A549 (cell line): ENCODE measurements around the gene TBCE.

Source experiments
- CBX2 ChIP-seq: fragments of 200-600 bp; sonication (generic); IDR thresholded peaks from 2 replicates; pipeline ENCODE4 v1.6.1; 2016; ENCODE audit warnings: low read depth, mild to moderate bottlenecking, borderline replicate concordance
- CHD2 ChIP-seq: fragments of 150-350 bp; IDR thresholded peaks from 2 replicates; pipeline ENCODE4 v1.6.1; 2014; ENCODE audit warnings: low read length; ENCODE audit not compliant: partially characterized antibody
- JUN ChIP-seq, 2 experiments: fragments of >200 bp; sonication (Bioruptor Twin); formaldehyde crosslinking; IDR thresholded peaks; 2 replicates in 1 of 2; 3 replicates in 1 of 2; pipeline ENCODE4 v1.6.1; 2016 to 2017
- KDM5A ChIP-seq: fragments of 200-600 bp; sonication (generic); IDR thresholded peaks from 2 replicates; pipeline ENCODE4 v1.6.1; 2016; ENCODE audit warnings: antibody characterized with exemption, mild to moderate bottlenecking
- POLR2A ChIP-seq: IDR thresholded peaks from 2 replicates; pipeline ENCODE4 v1.6.1; 2012; ENCODE audit warnings: mild to moderate bottlenecking, low read length
- POLR2AphosphoS2 ChIP-seq: conservative IDR thresholded peaks from 2 replicates; pipeline ENCODE4 v1.6.1; 2012; ENCODE audit warnings: low read length, improper control_type of control experiment, inconsistent platforms
- RAD21 ChIP-seq, 2 experiments: fragments of >200 bp in 1 of 2; sonication (Bioruptor Twin) in 1 of 2; formaldehyde crosslinking in 1 of 2; IDR thresholded peaks in 1 of 2; conservative IDR thresholded peaks in 1 of 2; 2 replicates in 1 of 2; 3 replicates in 1 of 2; pipeline ENCODE4 v1.6.1; 2012 to 2018; ENCODE audit warnings: inconsistent platforms in 1 of 2
- SREBF2 ChIP-seq: fragments of 450-650 bp; IDR thresholded peaks from 2 replicates; pipeline ENCODE4 v1.6.1; 2014; ENCODE audit warnings: mild to moderate bottlenecking, moderate library complexity
- TF ChIP-seq, protein P1 (sequence below): fragments of >200 bp; sonication (Bioruptor Twin); formaldehyde crosslinking; IDR thresholded peaks from 3 replicates; pipeline ENCODE4 v1.5.1; 2016
- TF ChIP-seq, protein P2 (sequence below): IDR thresholded peaks from 2 replicates; pipeline ENCODE4 v1.6.1; 2012
- TF ChIP-seq, protein P3 (sequence below): fragments of 450-650 bp; IDR thresholded peaks from 2 replicates; pipeline ENCODE4 v1.6.1; 2014; ENCODE audit warnings: antibody characterized with exemption

DNA sequence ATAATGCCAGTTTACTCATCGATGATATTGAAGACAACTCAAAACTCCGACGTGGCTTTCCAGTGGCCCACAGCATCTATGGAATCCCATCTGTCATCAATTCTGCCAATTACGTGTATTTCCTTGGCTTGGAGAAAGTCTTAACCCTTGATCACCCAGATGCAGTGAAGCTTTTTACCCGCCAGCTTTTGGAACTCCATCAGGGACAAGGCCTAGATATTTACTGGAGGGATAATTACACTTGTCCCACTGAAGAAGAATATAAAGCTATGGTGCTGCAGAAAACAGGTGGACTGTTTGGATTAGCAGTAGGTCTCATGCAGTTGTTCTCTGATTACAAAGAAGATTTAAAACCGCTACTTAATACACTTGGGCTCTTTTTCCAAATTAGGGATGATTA is 25.2 kb upstream of the TBCE start:
- TF ChIP-seq, protein P1, sequence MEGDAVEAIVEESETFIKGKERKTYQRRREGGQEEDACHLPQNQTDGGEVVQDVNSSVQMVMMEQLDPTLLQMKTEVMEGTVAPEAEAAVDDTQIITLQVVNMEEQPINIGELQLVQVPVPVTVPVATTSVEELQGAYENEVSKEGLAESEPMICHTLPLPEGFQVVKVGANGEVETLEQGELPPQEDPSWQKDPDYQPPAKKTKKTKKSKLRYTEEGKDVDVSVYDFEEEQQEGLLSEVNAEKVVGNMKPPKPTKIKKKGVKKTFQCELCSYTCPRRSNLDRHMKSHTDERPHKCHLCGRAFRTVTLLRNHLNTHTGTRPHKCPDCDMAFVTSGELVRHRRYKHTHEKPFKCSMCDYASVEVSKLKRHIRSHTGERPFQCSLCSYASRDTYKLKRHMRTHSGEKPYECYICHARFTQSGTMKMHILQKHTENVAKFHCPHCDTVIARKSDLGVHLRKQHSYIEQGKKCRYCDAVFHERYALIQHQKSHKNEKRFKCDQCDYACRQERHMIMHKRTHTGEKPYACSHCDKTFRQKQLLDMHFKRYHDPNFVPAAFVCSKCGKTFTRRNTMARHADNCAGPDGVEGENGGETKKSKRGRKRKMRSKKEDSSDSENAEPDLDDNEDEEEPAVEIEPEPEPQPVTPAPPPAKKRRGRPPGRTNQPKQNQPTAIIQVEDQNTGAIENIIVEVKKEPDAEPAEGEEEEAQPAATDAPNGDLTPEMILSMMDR, result no peak
- no peak for TF ChIP-seq CHD2
- TF ChIP-seq KDM5A, result no peak
- TF ChIP-seq POLR2AphosphoS2, result no peak
- TF ChIP-seq POLR2A, result no peak
- TF ChIP-seq SREBF2, result no peak
- TF ChIP-seq, protein P2, sequence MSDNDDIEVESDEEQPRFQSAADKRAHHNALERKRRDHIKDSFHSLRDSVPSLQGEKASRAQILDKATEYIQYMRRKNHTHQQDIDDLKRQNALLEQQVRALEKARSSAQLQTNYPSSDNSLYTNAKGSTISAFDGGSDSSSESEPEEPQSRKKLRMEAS, result no peak
- TF ChIP-seq CBX2, result no peak
- TF ChIP-seq JUN (IDR thresholded peaks at IDR 0.05), result no peak
- no peak for TF ChIP-seq RAD21 (conservative IDR thresholded peaks at IDR 0.05 in 1 of 2, IDR thresholded peaks at IDR 0.05 in 1 of 2)
- TF ChIP-seq, protein P3, sequence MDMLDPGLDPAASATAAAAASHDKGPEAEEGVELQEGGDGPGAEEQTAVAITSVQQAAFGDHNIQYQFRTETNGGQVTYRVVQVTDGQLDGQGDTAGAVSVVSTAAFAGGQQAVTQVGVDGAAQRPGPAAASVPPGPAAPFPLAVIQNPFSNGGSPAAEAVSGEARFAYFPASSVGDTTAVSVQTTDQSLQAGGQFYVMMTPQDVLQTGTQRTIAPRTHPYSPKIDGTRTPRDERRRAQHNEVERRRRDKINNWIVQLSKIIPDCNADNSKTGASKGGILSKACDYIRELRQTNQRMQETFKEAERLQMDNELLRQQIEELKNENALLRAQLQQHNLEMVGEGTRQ, result no peak
